Testis (tissue), 2 donors: ENCODE measurements around the gene GJB2.

Source experiments
- POLR2A ChIP-seq: fragments of 450-650 bp; IDR thresholded peaks from one replicate; pipeline ENCODE4 v1.6.1; 2017; ENCODE audit warnings: antibody characterized with exemption, mild to moderate bottlenecking, moderate library complexity
- TF ChIP-seq, protein P1 (sequence below), 3 experiments: fragments of 450-650 bp in 2 of 3; fragments of 200-600 bp in 1 of 3; sonication (generic) in 1 of 3; IDR thresholded peaks; one replicate each; pipeline ENCODE4 v1.5.1; 2016 to 2019; ENCODE audit warnings: antibody characterized with exemption in 3 of 3, mild to moderate bottlenecking in 2 of 3, moderate library complexity in 1 of 3

DNA sequence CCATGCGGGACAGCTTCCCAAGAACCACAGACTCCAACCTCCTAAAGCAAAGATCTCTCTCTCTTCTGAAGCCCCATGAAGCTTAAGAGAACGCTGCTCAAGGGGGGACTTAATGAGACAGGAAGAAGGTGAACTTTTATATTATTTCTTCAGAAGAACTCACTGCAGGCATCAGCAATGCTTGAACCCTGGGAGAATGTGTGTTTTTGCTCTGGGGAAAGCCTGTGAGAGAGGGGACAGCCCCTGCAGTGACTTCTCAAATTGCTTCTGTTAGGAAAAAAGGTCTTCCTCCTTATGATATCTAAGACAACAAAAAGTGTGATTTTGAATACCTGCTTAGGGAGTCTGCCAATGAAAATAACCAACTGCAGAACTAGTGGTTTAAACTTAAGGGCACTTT is 54.9 kb downstream of the GJB2 start:
- TF ChIP-seq, protein P1, sequence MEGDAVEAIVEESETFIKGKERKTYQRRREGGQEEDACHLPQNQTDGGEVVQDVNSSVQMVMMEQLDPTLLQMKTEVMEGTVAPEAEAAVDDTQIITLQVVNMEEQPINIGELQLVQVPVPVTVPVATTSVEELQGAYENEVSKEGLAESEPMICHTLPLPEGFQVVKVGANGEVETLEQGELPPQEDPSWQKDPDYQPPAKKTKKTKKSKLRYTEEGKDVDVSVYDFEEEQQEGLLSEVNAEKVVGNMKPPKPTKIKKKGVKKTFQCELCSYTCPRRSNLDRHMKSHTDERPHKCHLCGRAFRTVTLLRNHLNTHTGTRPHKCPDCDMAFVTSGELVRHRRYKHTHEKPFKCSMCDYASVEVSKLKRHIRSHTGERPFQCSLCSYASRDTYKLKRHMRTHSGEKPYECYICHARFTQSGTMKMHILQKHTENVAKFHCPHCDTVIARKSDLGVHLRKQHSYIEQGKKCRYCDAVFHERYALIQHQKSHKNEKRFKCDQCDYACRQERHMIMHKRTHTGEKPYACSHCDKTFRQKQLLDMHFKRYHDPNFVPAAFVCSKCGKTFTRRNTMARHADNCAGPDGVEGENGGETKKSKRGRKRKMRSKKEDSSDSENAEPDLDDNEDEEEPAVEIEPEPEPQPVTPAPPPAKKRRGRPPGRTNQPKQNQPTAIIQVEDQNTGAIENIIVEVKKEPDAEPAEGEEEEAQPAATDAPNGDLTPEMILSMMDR (IDR thresholded peaks at IDR 0.05) = no peak
- no peak for TF ChIP-seq POLR2A
